CD4-positive, alpha-beta T cell (primary cell): ENCODE measurements around the gene ATP8A2. TPM values are rescaled to one million over a fixed set of nuclear protein-coding genes. Genes with fewer than 3 reads are reported as not detected.

Experiments used
- ATAC-seq: fragments of 200-7000 bp; cut with Tn5 transposase; one replicate; pipeline ENCODE4 v1.10.0; 2022; ENCODE audit warnings: mild to moderate bottlenecking; ENCODE audit not compliant: poor library complexity
- CTCF ChIA-PET: fragments of 350-600 bp; sonication (Branson Sonifier 250); formaldehyde crosslinking; loops from one replicate; lab custom pipeline; 2021; ENCODE audit warnings: antibody characterized with exemption, inconsistent platforms; lab: Charles Lee
- POLR2A ChIA-PET: fragments of 350-600 bp; sonication (Branson Sonifier 250); formaldehyde crosslinking; loops from one replicate; lab custom pipeline; 2021; ENCODE audit warnings: antibody characterized with exemption, inconsistent platforms; lab: Charles Lee
- DNase-seq, 14 experiments: peaks; one replicate each; pipeline ENCODE4 v3.0.0-alpha.2; 2013 to 2020; ENCODE audit warnings: mixed read lengths in 2 of 14
- H3K27ac ChIP-seq, 2 donors: one replicate each; pipeline versions ENCODE4 v1.5.1 to v1.7.0; 2013; ENCODE audit warnings: low read length in 2 of 2, low read depth in 1 of 2, mild to moderate bottlenecking in 1 of 2
- H3K27me3 ChIP-seq, 2 experiments: 1 replicate in 1 of 2; 2 replicates in 1 of 2; pipeline versions ENCODE4 v1.6.1 to v1.7.0; 2013; ENCODE audit warnings: low read length in 2 of 2, control low read depth in 1 of 2, mild to moderate bottlenecking in 1 of 2, moderate library complexity in 1 of 2; ENCODE audit not compliant: insufficient read depth in 2 of 2, control insufficient read depth in 1 of 2
- H3K36me3 ChIP-seq: one replicate; pipeline ENCODE4 v1.6.1; 2013; ENCODE audit warnings: low read length, control low read depth; ENCODE audit not compliant: insufficient read depth
- H3K4me1 ChIP-seq: one replicate; pipeline ENCODE4 v1.6.1; 2013; ENCODE audit warnings: low read length, control low read depth; ENCODE audit not compliant: insufficient read depth
- H3K4me3 ChIP-seq: one replicate; pipeline ENCODE4 v1.5.1; 2013; ENCODE audit warnings: mild to moderate bottlenecking, low read length, moderate library complexity
- H3K9me3 ChIP-seq, 2 experiments: 1 replicate in 1 of 2; 2 replicates in 1 of 2; pipeline versions ENCODE4 v1.6.1 to v1.7.0; 2013; ENCODE audit warnings: low read length in 2 of 2, mild to moderate bottlenecking in 2 of 2, control low read depth in 1 of 2, moderate library complexity in 1 of 2; ENCODE audit not compliant: control insufficient read depth in 1 of 2, insufficient read depth in 1 of 2
- H3K27ac Mint-ChIP-seq: one replicate; pipeline ENCODE4 v1.8.0; 2020; ENCODE audit warnings: mixed read lengths
- H3K27me3 Mint-ChIP-seq: one replicate; pipeline ENCODE4 v1.8.0; 2021; ENCODE audit warnings: mixed read lengths
- H3K36me3 Mint-ChIP-seq: one replicate; pipeline ENCODE4 v1.8.0; 2021; ENCODE audit warnings: low read depth, mixed read lengths
- H3K4me1 Mint-ChIP-seq: one replicate; pipeline ENCODE4 v1.8.0; 2021; ENCODE audit warnings: low read depth, mixed read lengths
- H3K4me3 Mint-ChIP-seq: one replicate; pipeline ENCODE4 v1.8.0; 2020; ENCODE audit warnings: mild to moderate bottlenecking, mixed read lengths
- H3K9me3 Mint-ChIP-seq: one replicate; pipeline ENCODE4 v1.8.0; 2020; ENCODE audit warnings: mixed read lengths
- intact Hi-C, 2 experiments: fragments of 100-400 bp; cut with DNase I in 1 of 2; cut with micrococcal nuclease in 1 of 2; formaldehyde crosslinking; loops; one replicate each; pipeline versions ENCODE4 v1.15.1 to v1.9.0; 2023 to 2025; cut with DNase I, micrococcal nuclease
- total RNA-seq, 174 experiments: library from RNA in 2 of 174; stranded (reverse) in 2 of 174; gene quantifications; one replicate each; pipeline ENCODE4 v1.2.3 and lab custom pipeline; 2021 to 2026
- TF ChIP-seq, protein P1 (sequence below): fragments of 200-600 bp; IDR thresholded peaks from one replicate; pipeline ENCODE4 v1.8.0; 2022; ENCODE audit warnings: antibody characterized with exemption, mild to moderate bottlenecking

ATP8A2 gene
- total RNA-seq, 2 experiments from 2014 or later, result 0.22 to 0.36 TPM

- ChIA-PET CTCF (no interaction called here), POLR2A (no interaction called here)
- H3K4me3 Mint-ChIP-seq, result no peak overlapping the region
- H3K27me3 ChIP-seq, result peaks cover 0 to 7% of the 10 kb centered on the region in 2 experiments
- no peaks in the 10 kb centered on the region for H3K36me3 ChIP-seq
- ATAC-seq (no peak), DNase-seq (no peak)
- no peaks in the 10 kb centered on the region for H3K36me3 Mint-ChIP-seq
- H3K4me1 Mint-ChIP-seq, result no peaks in the 10 kb centered on the region
- no peak overlapping the region for H3K27ac Mint-ChIP-seq
- no peaks in the 10 kb centered on the region for H3K4me1 ChIP-seq
- no peak overlapping the region for H3K27ac ChIP-seq
- H3K9me3 Mint-ChIP-seq, result no peaks in the 10 kb centered on the region
- no peak overlapping the region for H3K4me3 ChIP-seq
- TF ChIP-seq, protein P1, sequence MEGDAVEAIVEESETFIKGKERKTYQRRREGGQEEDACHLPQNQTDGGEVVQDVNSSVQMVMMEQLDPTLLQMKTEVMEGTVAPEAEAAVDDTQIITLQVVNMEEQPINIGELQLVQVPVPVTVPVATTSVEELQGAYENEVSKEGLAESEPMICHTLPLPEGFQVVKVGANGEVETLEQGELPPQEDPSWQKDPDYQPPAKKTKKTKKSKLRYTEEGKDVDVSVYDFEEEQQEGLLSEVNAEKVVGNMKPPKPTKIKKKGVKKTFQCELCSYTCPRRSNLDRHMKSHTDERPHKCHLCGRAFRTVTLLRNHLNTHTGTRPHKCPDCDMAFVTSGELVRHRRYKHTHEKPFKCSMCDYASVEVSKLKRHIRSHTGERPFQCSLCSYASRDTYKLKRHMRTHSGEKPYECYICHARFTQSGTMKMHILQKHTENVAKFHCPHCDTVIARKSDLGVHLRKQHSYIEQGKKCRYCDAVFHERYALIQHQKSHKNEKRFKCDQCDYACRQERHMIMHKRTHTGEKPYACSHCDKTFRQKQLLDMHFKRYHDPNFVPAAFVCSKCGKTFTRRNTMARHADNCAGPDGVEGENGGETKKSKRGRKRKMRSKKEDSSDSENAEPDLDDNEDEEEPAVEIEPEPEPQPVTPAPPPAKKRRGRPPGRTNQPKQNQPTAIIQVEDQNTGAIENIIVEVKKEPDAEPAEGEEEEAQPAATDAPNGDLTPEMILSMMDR, result no peak
- H3K27me3 Mint-ChIP-seq, result peaks cover 62% of the 10 kb centered on the region
- intact Hi-C loops, result no loop called here
- H3K9me3 ChIP-seq, result no peaks in the 10 kb centered on the region
Observed at GRCh38 chr13:25384758-25385410, 13.1 kb downstream of the ATP8A2 start.

GRCh38 chr13:25391932-25392331 lies 20.2 kb downstream of the ATP8A2 start:
- Histone ChIP-seq H3K27ac (no peak overlapping the region), H3K9me3 (no peaks in the 10 kb centered on the region), H3K36me3 (no peaks in the 10 kb centered on the region), H3K4me1 (no peaks in the 10 kb centered on the region), H3K27me3 (peaks cover 0 to 5% of the 10 kb centered on the region in 2 experiments), H3K4me3 (no peak overlapping the region)
- H3K27ac Mint-ChIP-seq, result no peak overlapping the region
- DNase-seq (no peak), ATAC-seq (no peak)
- peaks cover 39% of the 10 kb centered on the region for H3K27me3 Mint-ChIP-seq
- intact Hi-C loops, result no loop called here
- H3K4me3 Mint-ChIP-seq, result no peak overlapping the region
- no peaks in the 10 kb centered on the region for H3K4me1 Mint-ChIP-seq
- H3K36me3 Mint-ChIP-seq, result no peaks in the 10 kb centered on the region
- ChIA-PET CTCF (no interaction called here), POLR2A (no interaction called here)
- peaks cover 8% of the 10 kb centered on the region for H3K9me3 Mint-ChIP-seq
- TF ChIP-seq, protein P1, result no peak

GRCh38 chr13:25394402-25395060 lies 22.8 kb downstream of the ATP8A2 start:
- H3K4me3 Mint-ChIP-seq, result no peak overlapping the region
- TF ChIP-seq, protein P1, result no peak
- H3K27me3 Mint-ChIP-seq, result peaks cover 20% of the 10 kb centered on the region
- H3K36me3 ChIP-seq, result no peaks in the 10 kb centered on the region
- intact Hi-C loops, result no loop called here
- no peaks in the 10 kb centered on the region for H3K9me3 ChIP-seq
- no peak overlapping the region for H3K4me3 ChIP-seq
- H3K4me1 ChIP-seq, result no peaks in the 10 kb centered on the region
- H3K27me3 ChIP-seq, result peaks cover 0 to 5% of the 10 kb centered on the region in 2 experiments
- ChIA-PET CTCF (no interaction called here), POLR2A (no interaction called here)
- H3K9me3 Mint-ChIP-seq, result peaks cover 8% of the 10 kb centered on the region
- no peaks in the 10 kb centered on the region for H3K4me1 Mint-ChIP-seq
- no peaks in the 10 kb centered on the region for H3K36me3 Mint-ChIP-seq
- DNase-seq (no peak), ATAC-seq (no peak)
- H3K27ac Mint-ChIP-seq, result no peak overlapping the region
- no peak overlapping the region for H3K27ac ChIP-seq
